K562 (cell line): ENCODE results near the gene CHST12. TPM values are rescaled to one million over a fixed set of nuclear protein-coding genes. Genes with fewer than 3 reads are reported as not detected.
A peak's percentile ranks its signal among the peaks of the same experiment; 100 is the strongest.

Experiments
- ATAC-seq: fragments of 200-7000 bp; cut with Tn5 transposase; 3 replicates; pipeline ENCODE4 v1.9.1; 2020; ENCODE audit warnings: moderate library complexity
- BruUV-seq: library from RNA; stranded (reverse); fragments of 400-500 nt; replicated peaks from 2 replicates; lab custom pipeline; 2021; lab: Mats Ljungman, UMichigan
- CTCF ChIA-PET: fragments of 300-600 bp; formaldehyde crosslinking; extraction: SDS; loops from one replicate; lab custom pipeline; 2021; ENCODE audit warnings: low intra/inter-chr PET ratio; lab: Yijun Ruan, JAX
- POLR2A ChIA-PET: fragments of 300-600, 350-650 bp; sonication (Branson Sonifier 250); formaldehyde crosslinking; extraction: SDS; loops from one replicate; lab custom pipeline; 2021; ENCODE audit warnings: antibody characterized with exemption, inconsistent platforms; lab: Yijun Ruan, JAX
- DNase-seq, 4 experiments: peaks; one replicate each; pipeline versions ENCODE4 v3.0.0 to v3.0.0-alpha.2; 2011 to 2018; ENCODE audit warnings: low spot score in 3 of 4, mixed read lengths in 3 of 4; ENCODE audit errors: extremely low read depth in 1 of 4
- FAIRE-seq: peaks from 2 replicates; lab custom pipeline; 2011; peaks lifted over from hg19 to GRCh38; lab: Jason Lieb, UNC
- H2AFZ ChIP-seq: 2 replicates; pipeline ENCODE4 v1.6.0; 2011; ENCODE audit warnings: low read depth, low read length, control low read depth, inconsistent platforms
- H3K27ac ChIP-seq: fragments of 200-600 bp; 3 replicates; pipeline ENCODE4 v1.8.0; 2011; ENCODE audit warnings: low read depth, mild to moderate bottlenecking, control low read depth, inconsistent platforms, low read length, moderate library complexity, mixed read lengths; ENCODE audit errors: extremely low read depth
- H3K27me3 ChIP-seq, 2 experiments: fragments of 300-600 bp in 1 of 2; 2 replicates in 1 of 2; 3 replicates in 1 of 2; pipeline versions ENCODE4 v1.6.0 to v1.8.0; 2011; ENCODE audit warnings: inconsistent platforms in 2 of 2, low read length in 2 of 2, mild to moderate bottlenecking in 1 of 2, mixed read lengths in 1 of 2, moderate library complexity in 1 of 2; ENCODE audit not compliant: control insufficient read depth in 2 of 2, insufficient read depth in 2 of 2
- H3K36me3 ChIP-seq: fragments of 300-600 bp; 3 replicates; pipeline ENCODE4 v1.8.0; 2011; ENCODE audit warnings: mild to moderate bottlenecking, low read length, inconsistent platforms; ENCODE audit not compliant: control insufficient read depth, insufficient read depth
- H3K4me1 ChIP-seq, 2 experiments: fragments of 200-600 bp in 1 of 2; replicated peaks in 1 of 2; 2 replicates in 1 of 2; 3 replicates in 1 of 2; pipeline versions ENCODE4 v1.5.1 to v1.8.0; 2011; ENCODE audit warnings: inconsistent platforms in 2 of 2, low read length in 2 of 2, mild to moderate bottlenecking in 1 of 2, mixed read lengths in 1 of 2, moderate library complexity in 1 of 2; ENCODE audit not compliant: control insufficient read depth in 2 of 2, insufficient read depth in 2 of 2
- H3K4me2 ChIP-seq: 2 replicates; pipeline ENCODE4 v1.6.1; 2011; ENCODE audit warnings: low read length, control low read depth, inconsistent platforms, mixed read lengths; ENCODE audit not compliant: insufficient read depth
- H3K4me3 ChIP-seq: fragments of 200-600 bp; sonication (generic), shearing (Covaris generic); 2 replicates; pipeline ENCODE4 v1.5.1; 2016; ENCODE audit warnings: control low read depth, inconsistent platforms
- H3K79me2 ChIP-seq: fragments of 200-600 bp; 3 replicates; pipeline ENCODE4 v1.8.0; 2011; ENCODE audit warnings: low read length, inconsistent platforms; ENCODE audit not compliant: control insufficient read depth, insufficient read depth
- H3K9ac ChIP-seq, 2 experiments: 2 replicates each; pipeline versions ENCODE4 v1.6.0 to v1.6.1; 2011; ENCODE audit warnings: low read depth in 2 of 2, low read length in 2 of 2, control low read depth in 1 of 2, inconsistent platforms in 1 of 2, mild to moderate bottlenecking in 1 of 2, mixed read lengths in 1 of 2; ENCODE audit not compliant: insufficient read depth in 1 of 2
- H3K9me1 ChIP-seq: one replicate; pipeline ENCODE4 v1.6.0; 2011; ENCODE audit warnings: inconsistent platforms, mild to moderate bottlenecking, low read length, moderate library complexity; ENCODE audit not compliant: control insufficient read depth, insufficient read depth
- H3K9me3 ChIP-seq: replicated peaks from 2 replicates; pipeline ENCODE4 v1.5.1; 2011; ENCODE audit warnings: low read depth, low read length, inconsistent platforms; ENCODE audit not compliant: control insufficient read depth, insufficient read depth
- H4K20me1 ChIP-seq: replicated peaks from 2 replicates; pipeline ENCODE4 v1.6.1; 2011; ENCODE audit warnings: low read length, inconsistent platforms, mixed read lengths; ENCODE audit not compliant: control insufficient read depth, insufficient read depth
- HNRNPLL ChIP-seq: fragments of 200-400 bp; formaldehyde crosslinking; IDR thresholded peaks from 2 replicates; pipeline ENCODE4 v1.6.1; 2017; ENCODE audit warnings: low read length, low read depth, mild to moderate bottlenecking; ENCODE audit not compliant: poor library complexity, severe bottlenecking
- IFI16 ChIP-seq: fragments of 250-450 bp; sonication (Bioruptor Pico); IDR thresholded peaks from 2 replicates; pipeline ENCODE4 v2.1.2; 2022; ENCODE audit warnings: mild to moderate bottlenecking, inconsistent platforms
- POLR2A ChIP-seq: fragments of 450-650 bp; conservative IDR thresholded peaks from 2 replicates; pipeline ENCODE4 v1.6.1; 2016
- POLR2AphosphoS2 ChIP-seq: IDR thresholded peaks from 2 replicates; pipeline ENCODE4 v1.6.1; 2012; ENCODE audit warnings: low read length, improper control_type of control experiment
- POLR2G ChIP-seq: fragments of 200-400 bp; formaldehyde crosslinking; IDR thresholded peaks from 2 replicates; pipeline ENCODE4 v1.6.1; 2017; ENCODE audit warnings: low read depth, mild to moderate bottlenecking, antibody characterized with exemption, low read length, moderate library complexity
- RBFOX2 ChIP-seq: fragments of 200-400 bp; formaldehyde crosslinking; IDR thresholded peaks from 2 replicates; pipeline ENCODE4 v1.6.1; 2017; ENCODE audit warnings: low read depth, mild to moderate bottlenecking, low read length, moderate library complexity
- SUPT5H ChIP-seq: fragments of 450-650 bp; IDR thresholded peaks from 2 replicates; pipeline ENCODE4 v1.6.1; 2016
- WHSC1 ChIP-seq: IDR thresholded peaks from one replicate; pipeline ENCODE4 v1.6.1; 2012; ENCODE audit warnings: low read length, control low read depth, inconsistent platforms
- WGBS: fragments of 100-300 bp; shearing (Covaris generic); methylation state at CpG from one replicate; pipeline ENCODE4 v1.1.6; 2016; ENCODE audit warnings: low coverage, mixed read lengths; ENCODE audit not compliant: insufficient coverage; ENCODE audit errors: missing lambda C conversion rate; 5-methylcytosine and 5-hydroxymethylcytosine counted together
- in situ Hi-C: fragments of 300-500 bp; cut with MboI; formaldehyde crosslinking; loops from 4 replicates; pipeline ENCODE4 v1.15.0; 2018; ENCODE audit warnings: inconsistent platforms, mixed read lengths
- intact Hi-C: fragments of 100-400 bp; cut with micrococcal nuclease; formaldehyde crosslinking; loops from 2 replicates; pipeline ENCODE4 v1.14.2; 2022
- polyA plus RNA-seq, 8 experiments: library from polyadenylated mRNA; depleted of rRNA in 4 of 8; stranded (reverse) in 5 of 8; unstranded in 3 of 8; fragments of >200 nt; fragmentation: Nextera tagmentation in 2 of 8; fragmentation: Illumina TruSeq in 1 of 8; extraction: Ambion mirVana in 2 of 8; extraction: Trizol in 1 of 8; gene quantifications; 2 replicates each; pipeline versions ENCODE4 v1.2.1 to v1.2.3, GENCODE V29; 2011 to 2014; ENCODE audit warnings: inconsistent platforms in 1 of 8, missing spikeins in 1 of 8
- total RNA-seq, 7 experiments: library from RNA; depleted of rRNA in 6 of 7; stranded (reverse); fragments of >200 nt in 6 of 7; fragmentation: Illumina TruSeq in 2 of 7; extraction: Trizol in 2 of 7; gene quantifications; 2 replicates each; pipeline versions ENCODE4 v1.2.1 to v1.2.3, GENCODE V29; 2011 to 2021; ENCODE audit warnings: low replicate concordance in 1 of 7

The CHST12 gene
- total and polyA plus RNA-seq, 9 of the 15 experiments (the other 6 are each of a cell fraction or from before 2014, with no cell fraction given): 0.18 to 19.8 (median 3.6) TPM

GRCh38 chr7:2381227-2381626 lies 22.2 kb upstream of the CHST12 start:
- peaks cover 66% of the 10 kb centered on the region for H3K36me3 ChIP-seq
- peaks cover 10% of the 10 kb centered on the region; the same call in 2 of the 3 replicates for H3K79me2 ChIP-seq
- no peak overlapping the region for H3K4me2 ChIP-seq
- CTCF ChIA-PET: no interaction called here
- H3K9me3 ChIP-seq: no peaks in the 10 kb centered on the region
- no peaks in the 10 kb centered on the region for H3K9me1 ChIP-seq
- WGBS: 74% methylated on average over 5 of the region's 5 CpGs
- H4K20me1 ChIP-seq: peaks cover 19% of the 10 kb centered on the region
- POLR2A ChIA-PET: interaction anchor here (2.1 kb wide), 1 partner anchor 19 kb away, joined by 5 read pairs; no protein-coding TSS in a partner anchor
- no peak overlapping the region for H3K27ac ChIP-seq
- H3K27me3 ChIP-seq: no peaks in the 10 kb centered on the region
- H3K4me1 ChIP-seq: peaks cover 0 to 30% of the 10 kb centered on the region in 2 experiments; a peak in 2 of 5 replicates
- BruUV-seq: no TSS peak
- no peak for ATAC-seq
- no peak overlapping the region for H3K4me3 ChIP-seq
- no peak overlapping the region for H2AFZ ChIP-seq
- in situ Hi-C loops: no loop called here
- TF ChIP-seq POLR2AphosphoS2: peak; percentile 60; the same call in 1 of the 2 replicates
- no peak for TF ChIP-seq HNRNPLL
- TF ChIP-seq WHSC1: no peak
- peak; percentile 36; the same call in 1 of the 2 replicates for TF ChIP-seq SUPT5H
- peak; percentile 54 for TF ChIP-seq POLR2A
- FAIRE-seq: peak; percentile 19
- no peak overlapping the region for H3K9ac ChIP-seq
- DNase-seq: no peak
- intact Hi-C loops: no loop called here

- H3K9me1 ChIP-seq: no peaks in the 10 kb centered on the region
Measured at GRCh38 chr7:2381881-2382509, 21.4 kb upstream of the CHST12 start.

More at GRCh38 chr7:2381881-2382509, 21.4 kb upstream of the CHST12 start:
- no peaks in the 10 kb centered on the region for H3K27me3 ChIP-seq
- H3K9ac ChIP-seq: no peak overlapping the region; a peak in 1 of 4 replicates
- POLR2A ChIA-PET: interaction anchor here (0.5 to 1.1 kb wide), 3 partner anchors 13 to 21 kb away, joined by 3 read pairs; no protein-coding TSS in a partner anchor
- peak; percentile 65; the same call in 1 of the 2 replicates for TF ChIP-seq POLR2G
- TF ChIP-seq RBFOX2: peak; percentile 22; the same call in 1 of the 2 replicates
- TF ChIP-seq IFI16 (CRISPR knock-in tag): no peak
- CTCF ChIA-PET: no interaction called here
- H3K79me2 ChIP-seq: 0 out of 3 replicates have a peak, but pooled peaks cover 2% of the 10 kb centered on the region
- DNase-seq: no peak
- peaks cover 0 to 33% of the 10 kb centered on the region in 2 experiments; a peak in 2 of 5 replicates for H3K4me1 ChIP-seq
- no peak; the same call in 2 of the 3 replicates for ATAC-seq
- intact Hi-C loops: no loop called here
- H3K27ac ChIP-seq: no peak overlapping the region
- H4K20me1 ChIP-seq: peaks cover 19% of the 10 kb centered on the region
- H3K36me3 ChIP-seq: peaks cover 58% of the 10 kb centered on the region
- in situ Hi-C loops: no loop called here
- no peak overlapping the region for H3K4me2 ChIP-seq
- H3K4me3 ChIP-seq: no peak overlapping the region
- WGBS: 93% methylated on average over 21 of the region's 21 CpGs
- H2AFZ ChIP-seq: no peak overlapping the region
- no TSS peak for BruUV-seq
- H3K9me3 ChIP-seq: no peaks in the 10 kb centered on the region
- no peak for FAIRE-seq
